GM12873 (cell line): Measurements from ENCODE around the gene ZNF605.

ENCODE experiments used
- TF ChIP-seq, protein P1 (sequence below): IDR thresholded peaks from 2 replicates; pipeline ENCODE4 v1.5.1; 2012; ENCODE audit warnings: low read depth, mild to moderate bottlenecking, moderate library complexity, low read length, control low read depth; ENCODE audit not compliant: insufficient read depth; ENCODE audit errors: missing control alignments

ZNF605 gene

DNA sequence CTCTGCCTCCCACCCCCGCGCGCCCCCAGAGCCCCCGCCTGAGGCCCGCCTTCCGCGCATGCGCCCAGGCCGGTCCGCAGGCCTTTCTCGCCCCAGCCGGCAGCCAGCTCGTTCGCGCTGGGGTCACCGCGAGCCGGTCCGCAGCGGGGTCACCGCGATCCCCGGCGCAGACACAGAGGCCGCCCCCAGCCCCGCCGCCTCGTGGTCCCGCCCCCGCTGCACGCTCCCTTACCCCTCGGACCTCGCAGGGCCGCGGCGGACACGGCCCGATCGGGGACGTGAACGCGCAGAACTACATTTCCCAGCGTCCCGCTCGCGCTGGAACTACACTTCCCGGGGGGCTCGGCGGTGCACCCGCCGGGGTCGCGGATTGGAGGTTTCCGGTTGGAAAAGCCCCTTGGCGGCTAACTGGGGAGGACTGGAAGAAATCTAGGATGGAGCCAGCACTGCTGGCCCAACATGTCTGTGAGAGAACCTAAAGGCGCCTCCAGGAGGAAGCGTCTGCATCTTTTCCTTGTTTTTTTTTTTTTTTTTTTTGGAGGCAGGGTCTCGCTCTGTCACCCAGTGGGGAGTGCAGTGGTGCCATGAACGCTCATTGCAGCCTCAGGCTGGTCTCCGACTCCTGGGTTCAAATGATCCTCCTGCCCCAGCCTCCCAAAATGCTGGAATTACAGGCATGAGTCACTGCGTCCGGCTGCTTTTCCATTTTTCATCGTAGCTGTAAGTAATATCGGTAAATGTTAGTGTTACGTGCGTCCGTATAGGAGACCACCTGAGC is at the start of gene ZNF605:
Gene ZNF605, minus strand, starts transcription at position 296 of the 778 bp plus-strand sequence. CDS start 10,671 bp downstream, outside the sequence.
- TF ChIP-seq, protein P1, sequence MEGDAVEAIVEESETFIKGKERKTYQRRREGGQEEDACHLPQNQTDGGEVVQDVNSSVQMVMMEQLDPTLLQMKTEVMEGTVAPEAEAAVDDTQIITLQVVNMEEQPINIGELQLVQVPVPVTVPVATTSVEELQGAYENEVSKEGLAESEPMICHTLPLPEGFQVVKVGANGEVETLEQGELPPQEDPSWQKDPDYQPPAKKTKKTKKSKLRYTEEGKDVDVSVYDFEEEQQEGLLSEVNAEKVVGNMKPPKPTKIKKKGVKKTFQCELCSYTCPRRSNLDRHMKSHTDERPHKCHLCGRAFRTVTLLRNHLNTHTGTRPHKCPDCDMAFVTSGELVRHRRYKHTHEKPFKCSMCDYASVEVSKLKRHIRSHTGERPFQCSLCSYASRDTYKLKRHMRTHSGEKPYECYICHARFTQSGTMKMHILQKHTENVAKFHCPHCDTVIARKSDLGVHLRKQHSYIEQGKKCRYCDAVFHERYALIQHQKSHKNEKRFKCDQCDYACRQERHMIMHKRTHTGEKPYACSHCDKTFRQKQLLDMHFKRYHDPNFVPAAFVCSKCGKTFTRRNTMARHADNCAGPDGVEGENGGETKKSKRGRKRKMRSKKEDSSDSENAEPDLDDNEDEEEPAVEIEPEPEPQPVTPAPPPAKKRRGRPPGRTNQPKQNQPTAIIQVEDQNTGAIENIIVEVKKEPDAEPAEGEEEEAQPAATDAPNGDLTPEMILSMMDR, result no peak

DNA sequence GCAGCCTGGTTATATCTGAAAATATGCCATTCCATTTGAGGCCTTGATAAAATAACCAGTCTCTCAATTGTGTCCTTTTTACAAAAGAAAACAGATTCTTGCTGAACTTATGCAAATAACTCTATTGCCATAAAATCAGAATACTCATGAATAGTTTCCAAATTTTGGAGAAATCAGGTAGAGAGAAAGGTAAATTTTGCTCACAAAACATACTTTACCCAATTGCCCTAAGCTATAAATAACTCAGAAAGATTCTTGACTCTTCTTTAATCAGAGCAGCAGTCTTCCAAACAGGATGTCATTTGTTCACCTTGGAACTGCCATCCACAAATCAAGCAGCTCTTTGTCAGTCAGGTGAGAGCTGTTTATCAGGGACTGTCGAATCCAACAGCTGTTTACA is 42.6 kb upstream of the ZNF605 start:
- TF ChIP-seq, protein P1, result no peak

DNA sequence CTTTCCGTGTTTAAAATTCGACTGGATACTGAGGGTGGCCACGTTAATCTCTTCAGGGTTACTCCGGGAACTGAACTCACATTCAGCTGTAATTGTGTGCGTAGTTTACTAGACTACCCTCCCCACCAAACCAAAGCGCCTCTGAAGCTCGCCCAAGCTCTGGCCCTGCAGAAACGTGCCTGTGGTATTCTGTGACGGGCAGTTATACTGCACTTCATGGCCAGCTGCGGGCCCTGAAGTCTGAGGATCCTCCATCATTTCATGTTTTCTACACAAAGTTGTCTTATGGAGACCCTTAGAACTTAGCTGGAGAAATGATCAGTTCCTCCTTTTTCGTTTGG is 30.7 kb upstream of the ZNF605 start:
- TF ChIP-seq, protein P1, result no peak

DNA sequence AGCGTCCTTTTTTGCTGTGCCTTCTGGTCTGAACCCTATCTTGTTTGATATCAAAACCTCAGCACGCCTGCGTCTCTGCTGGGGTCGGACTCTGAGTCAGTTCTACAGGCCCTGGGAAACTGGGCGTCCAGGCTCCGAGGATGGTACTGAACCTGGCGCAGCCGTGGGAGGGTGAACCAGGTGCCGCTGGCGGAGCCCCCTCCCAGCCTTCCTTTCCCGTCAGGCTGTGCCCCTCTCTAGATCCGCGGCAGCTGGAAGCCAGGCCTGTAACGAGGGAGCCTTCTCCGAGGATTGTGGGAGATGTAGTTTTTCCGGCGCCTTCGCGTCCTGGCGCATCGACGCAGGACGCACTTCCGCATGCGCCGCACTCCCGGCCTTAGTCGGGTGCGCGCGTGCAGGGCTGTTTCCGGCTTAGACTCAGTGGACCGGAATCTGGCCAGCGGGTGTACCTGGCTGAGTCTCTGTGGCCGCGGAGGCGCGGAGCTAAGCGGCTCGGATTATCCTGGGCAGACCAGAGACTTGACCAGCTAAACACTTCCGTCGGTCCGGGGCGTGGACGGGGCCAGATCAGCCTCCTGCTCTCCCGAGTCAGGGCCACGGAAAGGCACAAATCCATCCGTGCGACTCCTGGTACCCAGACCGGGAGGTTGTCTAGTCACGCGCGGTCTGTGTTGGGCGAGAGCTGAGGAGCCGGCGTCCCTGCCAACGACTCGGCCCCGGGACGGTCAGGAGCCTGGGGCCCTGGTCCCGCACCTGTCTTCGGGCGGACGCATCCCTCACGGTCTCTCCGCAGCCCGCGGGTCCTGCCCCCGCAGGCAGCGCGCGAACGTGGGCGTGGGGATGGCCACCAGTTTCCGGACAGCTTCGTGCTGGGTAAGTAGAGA is 30.1 kb upstream of the ZNF605 start, which contains the start of gene ZNF26:
Gene ZNF26, plus strand, starts transcription at position 367 of the 884 bp plus-strand sequence. Its CDS starts 474 bp downstream, at position 841.
- TF ChIP-seq, protein P1, result no peak

DNA sequence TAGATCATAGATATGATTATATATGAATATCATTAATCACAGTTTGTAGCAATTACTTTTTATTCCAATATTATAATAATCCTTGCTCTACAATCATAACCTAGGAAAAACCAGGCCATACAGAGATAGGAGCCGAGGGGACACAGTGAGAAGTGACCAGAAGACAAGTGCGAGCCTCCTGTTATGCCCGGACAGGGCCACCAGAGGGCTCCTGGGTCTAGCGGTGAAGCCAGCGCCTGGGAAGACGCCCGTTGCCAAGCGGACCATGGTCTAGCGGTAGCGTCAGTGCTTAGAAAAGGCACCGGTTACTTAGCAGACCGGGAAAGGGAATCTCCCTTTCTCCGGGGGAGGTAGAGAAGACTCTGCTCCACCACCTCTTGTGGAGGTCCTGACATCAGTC is 20.8 kb upstream of the ZNF605 start:
- TF ChIP-seq, protein P1, result peak; percentile 38

DNA sequence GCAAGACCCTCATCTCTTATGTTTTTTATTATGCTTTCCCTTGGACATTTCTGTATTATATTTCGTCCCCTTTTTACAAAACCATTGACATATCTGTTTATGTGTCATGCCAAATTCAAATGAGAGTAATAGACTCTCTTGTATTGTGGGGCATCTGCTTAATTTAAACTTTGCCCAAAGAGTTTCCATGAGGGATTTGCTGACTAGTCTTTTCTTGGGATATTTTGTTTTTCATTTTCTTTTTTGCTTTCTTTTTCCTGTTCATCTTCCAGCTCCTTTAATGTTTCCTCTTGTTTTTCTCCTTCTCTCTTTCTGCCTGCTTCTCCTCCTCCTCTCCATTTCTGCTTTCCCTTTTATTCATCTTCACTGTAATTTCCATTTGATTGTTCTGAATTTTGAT is 16.3 kb upstream of the ZNF605 start:
- TF ChIP-seq, protein P1, result no peak

DNA sequence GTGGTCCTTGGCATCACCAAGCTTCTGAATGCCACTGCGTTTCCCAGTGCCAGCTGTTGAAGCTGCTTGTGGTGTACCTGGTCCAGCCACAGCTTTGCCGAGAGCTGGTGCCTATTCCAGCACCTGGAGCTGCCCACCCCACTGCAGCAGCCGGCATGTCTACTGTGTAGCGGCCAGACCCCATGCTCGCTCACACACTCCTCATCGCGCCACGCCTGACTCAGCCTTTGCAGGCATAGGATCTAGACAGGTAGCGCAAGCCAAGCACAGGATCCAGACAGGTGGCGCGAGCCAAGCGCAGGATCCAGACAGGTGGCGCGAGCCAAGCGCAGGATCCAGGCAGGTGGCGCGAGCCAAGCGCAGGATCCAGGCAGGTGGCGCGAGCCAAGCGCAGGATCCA is 11.6 kb upstream of the ZNF605 start:
- TF ChIP-seq, protein P1, result no peak
